ENCODE data around the gene ELMO1.

GRCh38 chr7:36875794-36876193, 572.9 kb downstream of the ELMO1 start:
- no peak for TF ChIP-seq CTCF (IDR thresholded peaks at IDR 0.05)
- no peak for TF ChIP-seq POLR2A (IDR thresholded peaks at IDR 0.05)

Measured in adrenal gland (tissue), 5 donors.